GM23338 (cell line): ENCODE results near the gene TM9SF2. TPM values are rescaled to one million over a fixed set of nuclear protein-coding genes. Genes with fewer than 3 reads are reported as not detected.
A peak's percentile ranks its signal among the peaks of the same experiment; 100 is the strongest.

ENCODE experiments used
- ATAC-seq: fragments of 200-7000 bp; cut with Tn5 transposase; 3 replicates; pipeline ENCODE4 v1.9.1; 2020
- DNase-seq: peaks from one replicate; pipeline ENCODE4 v3.0.0-alpha.2; 2015; ENCODE audit warnings: low spot score
- H2AFZ ChIP-seq: fragments of 200-600 bp; sonication (generic); 2 replicates; pipeline ENCODE4 v1.8.0; 2016; ENCODE audit warnings: antibody characterized with exemption, mild to moderate bottlenecking, moderate library complexity
- H3F3A ChIP-seq: fragments of 200-600 bp; sonication (generic); replicated peaks from 2 replicates; pipeline ENCODE4 v1.8.0; 2017; ENCODE audit warnings: antibody characterized with exemption, mixed run types, low read depth
- H3K27ac ChIP-seq: fragments of 200-600 bp; sonication (generic); 2 replicates; pipeline ENCODE4 v1.6.1; 2016; ENCODE audit warnings: low read depth
- H3K27me3 ChIP-seq: fragments of 200-600 bp; sonication (generic); 2 replicates; pipeline ENCODE4 v1.8.0; 2016; ENCODE audit warnings: mild to moderate bottlenecking, mixed run types, moderate library complexity; ENCODE audit not compliant: insufficient read depth
- H3K36me3 ChIP-seq: fragments of 200-600 bp; sonication (generic); 2 replicates; pipeline ENCODE4 v1.8.0; 2016; ENCODE audit warnings: mild to moderate bottlenecking; ENCODE audit not compliant: insufficient read depth
- H3K4me1 ChIP-seq: fragments of 200-600 bp; sonication (generic); 2 replicates; pipeline ENCODE4 v1.8.0; 2016; ENCODE audit warnings: mild to moderate bottlenecking, moderate library complexity; ENCODE audit not compliant: insufficient read depth
- H3K4me2 ChIP-seq: fragments of 200-600 bp; sonication (generic); 2 replicates; pipeline ENCODE4 v1.7.1; 2017; ENCODE audit warnings: mixed run types
- H3K4me3 ChIP-seq: fragments of 200-600 bp; sonication (generic); 2 replicates; pipeline ENCODE4 v1.6.1; 2016; ENCODE audit warnings: mixed run types
- H3K79me2 ChIP-seq: fragments of 200-600 bp; sonication (generic); replicated peaks from 2 replicates; pipeline ENCODE4 v1.8.0; 2017; ENCODE audit warnings: mild to moderate bottlenecking; ENCODE audit not compliant: insufficient read depth
- H3K9me2 ChIP-seq: fragments of 200-600 bp; sonication (generic); 2 replicates; pipeline ENCODE4 v1.8.0; 2017; ENCODE audit not compliant: insufficient read depth
- H4K20me1 ChIP-seq: fragments of 200-600 bp; sonication (generic); replicated peaks from 2 replicates; pipeline ENCODE4 v1.8.0; 2017; ENCODE audit warnings: mild to moderate bottlenecking; ENCODE audit not compliant: insufficient read depth
- H3K27ac Mint-ChIP-seq: 2 replicates; pipeline ENCODE4 v1.8.0; 2020; ENCODE audit warnings: inconsistent platforms, mild to moderate bottlenecking, moderate library complexity, mixed read lengths
- H3K27me3 Mint-ChIP-seq: 3 replicates; pipeline ENCODE4 v1.8.0; 2022; ENCODE audit warnings: low read depth, mild to moderate bottlenecking, moderate library complexity, mixed read lengths, inconsistent platforms; ENCODE audit not compliant: insufficient read depth, poor library complexity
- H3K36me3 Mint-ChIP-seq: 3 replicates; pipeline ENCODE4 v1.8.0; 2021; ENCODE audit warnings: low read depth, mild to moderate bottlenecking, inconsistent platforms, moderate library complexity, mixed read lengths
- H3K4me1 Mint-ChIP-seq: 3 replicates; pipeline ENCODE4 v1.8.0; 2020; ENCODE audit warnings: mild to moderate bottlenecking, inconsistent platforms, mixed read lengths
- H3K4me3 Mint-ChIP-seq: 3 replicates; pipeline ENCODE4 v1.8.0; 2021; ENCODE audit warnings: moderate library complexity, mild to moderate bottlenecking, inconsistent platforms, mixed read lengths
- H3K9me3 Mint-ChIP-seq: 3 replicates; pipeline ENCODE4 v1.8.0; 2020; ENCODE audit warnings: moderate library complexity, mild to moderate bottlenecking, inconsistent platforms, mixed read lengths
- CREB1 ChIP-seq: fragments of 250-450 bp; sonication (Bioruptor Pico); IDR thresholded peaks from 2 replicates; pipeline ENCODE4 v1.5.0; 2020; ENCODE audit warnings: low read depth, mild to moderate bottlenecking, moderate library complexity
- EZH2 ChIP-seq: fragments of 200-600 bp; sonication (generic); IDR thresholded peaks from one replicate; pipeline ENCODE4 v1.8.0; 2017; ENCODE audit warnings: antibody characterized with exemption, mild to moderate bottlenecking, low read depth; ENCODE audit not compliant: unreplicated experiment
- EZH2phosphoT487 ChIP-seq: fragments of 200-600 bp; sonication (generic); IDR thresholded peaks from one replicate; pipeline ENCODE4 v1.8.1; 2018; ENCODE audit warnings: antibody characterized with exemption; ENCODE audit not compliant: unreplicated experiment
- JUNB ChIP-seq: IDR thresholded peaks from one replicate; pipeline ENCODE4 v1.6.1; 2016; ENCODE audit warnings: antibody characterized with exemption; ENCODE audit not compliant: unreplicated experiment
- NANOG ChIP-seq: IDR thresholded peaks from 2 replicates; pipeline ENCODE4 v1.6.1; 2016; ENCODE audit warnings: antibody characterized with exemption, borderline replicate concordance
- POLR2AphosphoS5 ChIP-seq: IDR thresholded peaks from 2 replicates; pipeline ENCODE4 v1.6.1; 2016; ENCODE audit warnings: antibody characterized with exemption, low read depth
- STAT1 ChIP-seq: IDR thresholded peaks from one replicate; pipeline ENCODE4 v1.6.1; 2016; ENCODE audit warnings: antibody characterized with exemption; ENCODE audit not compliant: unreplicated experiment
- ZNF114 ChIP-seq: fragments of 250-450 bp; sonication (Bioruptor Pico); IDR thresholded peaks from 2 replicates; pipeline ENCODE4 v1.5.0; 2020; ENCODE audit warnings: mild to moderate bottlenecking, moderate library complexity
- ZNF331 ChIP-seq: fragments of 250-450 bp; sonication (Bioruptor Pico); IDR thresholded peaks from 2 replicates; pipeline ENCODE4 v1.5.0; 2020; ENCODE audit warnings: low read depth, mild to moderate bottlenecking, moderate library complexity
- polyA plus RNA-seq: library from polyadenylated mRNA; unstranded; fragments of >200 nt; fragmentation: Nextera tagmentation; extraction: Ambion mirVana; gene quantifications from 2 replicates; pipeline ENCODE4 v1.2.1, GENCODE V29; 2016
- total RNA-seq: library from RNA; depleted of rRNA; stranded (reverse); fragments of >200 nt; shearing (Covaris generic); gene quantifications from 2 replicates; pipeline ENCODE4 v1.2.3, GENCODE V29; 2014
- TF ChIP-seq, protein P1 (sequence below): fragments of 250-450 bp; sonication (Bioruptor Pico); IDR thresholded peaks from 2 replicates; pipeline ENCODE4 v1.5.0; 2020; ENCODE audit warnings: mild to moderate bottlenecking, moderate library complexity
- TF ChIP-seq, protein P2 (sequence below), 2 experiments: fragments of 200-600 bp in 1 of 2; sonication (generic) in 1 of 2; conservative IDR thresholded peaks; 2 replicates each; pipeline versions ENCODE4 v1.5.1 to v1.6.1; 2016 to 2017; ENCODE audit warnings: antibody characterized with exemption in 2 of 2, low read depth in 2 of 2, mild to moderate bottlenecking in 2 of 2, moderate library complexity in 1 of 2
- TF ChIP-seq, protein P3 (sequence below): IDR thresholded peaks from one replicate; pipeline ENCODE4 v1.6.1; 2018; ENCODE audit warnings: antibody characterized with exemption; ENCODE audit not compliant: unreplicated experiment
- TF ChIP-seq, protein P4 (sequence below): IDR thresholded peaks from 2 replicates; pipeline ENCODE4 v1.6.1; 2016; ENCODE audit warnings: antibody characterized with exemption

TM9SF2 gene
- total and polyA plus RNA-seq, 2 experiments from 2014 or later: 50.5 to 115 TPM

DNA sequence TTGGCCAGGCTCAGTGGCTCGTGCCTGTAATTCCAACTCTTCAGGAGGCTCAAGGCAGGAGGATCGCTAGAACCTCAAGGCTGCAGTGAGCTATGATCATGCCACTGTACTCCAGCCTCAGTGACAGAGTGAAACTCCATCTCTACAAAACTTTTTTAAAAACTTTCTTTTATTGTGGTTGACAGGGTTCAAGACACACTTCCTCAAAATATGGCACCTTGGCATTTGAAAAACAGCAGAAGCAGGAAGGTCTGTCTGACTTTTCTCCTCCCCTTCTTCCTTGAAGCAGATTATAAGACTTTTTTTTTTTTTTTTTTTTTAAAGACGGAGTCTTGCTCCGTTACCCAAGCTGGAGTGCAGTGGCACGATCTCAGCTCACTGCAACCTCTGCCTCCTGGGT lies 100.3 kb downstream of the TM9SF2 start:
- H3K9me2 ChIP-seq: no peaks in the 10 kb centered on the region
- H3K9me3 Mint-ChIP-seq: no peaks in the 10 kb centered on the region
- DNase-seq: no peak
- TF ChIP-seq, protein P1, sequence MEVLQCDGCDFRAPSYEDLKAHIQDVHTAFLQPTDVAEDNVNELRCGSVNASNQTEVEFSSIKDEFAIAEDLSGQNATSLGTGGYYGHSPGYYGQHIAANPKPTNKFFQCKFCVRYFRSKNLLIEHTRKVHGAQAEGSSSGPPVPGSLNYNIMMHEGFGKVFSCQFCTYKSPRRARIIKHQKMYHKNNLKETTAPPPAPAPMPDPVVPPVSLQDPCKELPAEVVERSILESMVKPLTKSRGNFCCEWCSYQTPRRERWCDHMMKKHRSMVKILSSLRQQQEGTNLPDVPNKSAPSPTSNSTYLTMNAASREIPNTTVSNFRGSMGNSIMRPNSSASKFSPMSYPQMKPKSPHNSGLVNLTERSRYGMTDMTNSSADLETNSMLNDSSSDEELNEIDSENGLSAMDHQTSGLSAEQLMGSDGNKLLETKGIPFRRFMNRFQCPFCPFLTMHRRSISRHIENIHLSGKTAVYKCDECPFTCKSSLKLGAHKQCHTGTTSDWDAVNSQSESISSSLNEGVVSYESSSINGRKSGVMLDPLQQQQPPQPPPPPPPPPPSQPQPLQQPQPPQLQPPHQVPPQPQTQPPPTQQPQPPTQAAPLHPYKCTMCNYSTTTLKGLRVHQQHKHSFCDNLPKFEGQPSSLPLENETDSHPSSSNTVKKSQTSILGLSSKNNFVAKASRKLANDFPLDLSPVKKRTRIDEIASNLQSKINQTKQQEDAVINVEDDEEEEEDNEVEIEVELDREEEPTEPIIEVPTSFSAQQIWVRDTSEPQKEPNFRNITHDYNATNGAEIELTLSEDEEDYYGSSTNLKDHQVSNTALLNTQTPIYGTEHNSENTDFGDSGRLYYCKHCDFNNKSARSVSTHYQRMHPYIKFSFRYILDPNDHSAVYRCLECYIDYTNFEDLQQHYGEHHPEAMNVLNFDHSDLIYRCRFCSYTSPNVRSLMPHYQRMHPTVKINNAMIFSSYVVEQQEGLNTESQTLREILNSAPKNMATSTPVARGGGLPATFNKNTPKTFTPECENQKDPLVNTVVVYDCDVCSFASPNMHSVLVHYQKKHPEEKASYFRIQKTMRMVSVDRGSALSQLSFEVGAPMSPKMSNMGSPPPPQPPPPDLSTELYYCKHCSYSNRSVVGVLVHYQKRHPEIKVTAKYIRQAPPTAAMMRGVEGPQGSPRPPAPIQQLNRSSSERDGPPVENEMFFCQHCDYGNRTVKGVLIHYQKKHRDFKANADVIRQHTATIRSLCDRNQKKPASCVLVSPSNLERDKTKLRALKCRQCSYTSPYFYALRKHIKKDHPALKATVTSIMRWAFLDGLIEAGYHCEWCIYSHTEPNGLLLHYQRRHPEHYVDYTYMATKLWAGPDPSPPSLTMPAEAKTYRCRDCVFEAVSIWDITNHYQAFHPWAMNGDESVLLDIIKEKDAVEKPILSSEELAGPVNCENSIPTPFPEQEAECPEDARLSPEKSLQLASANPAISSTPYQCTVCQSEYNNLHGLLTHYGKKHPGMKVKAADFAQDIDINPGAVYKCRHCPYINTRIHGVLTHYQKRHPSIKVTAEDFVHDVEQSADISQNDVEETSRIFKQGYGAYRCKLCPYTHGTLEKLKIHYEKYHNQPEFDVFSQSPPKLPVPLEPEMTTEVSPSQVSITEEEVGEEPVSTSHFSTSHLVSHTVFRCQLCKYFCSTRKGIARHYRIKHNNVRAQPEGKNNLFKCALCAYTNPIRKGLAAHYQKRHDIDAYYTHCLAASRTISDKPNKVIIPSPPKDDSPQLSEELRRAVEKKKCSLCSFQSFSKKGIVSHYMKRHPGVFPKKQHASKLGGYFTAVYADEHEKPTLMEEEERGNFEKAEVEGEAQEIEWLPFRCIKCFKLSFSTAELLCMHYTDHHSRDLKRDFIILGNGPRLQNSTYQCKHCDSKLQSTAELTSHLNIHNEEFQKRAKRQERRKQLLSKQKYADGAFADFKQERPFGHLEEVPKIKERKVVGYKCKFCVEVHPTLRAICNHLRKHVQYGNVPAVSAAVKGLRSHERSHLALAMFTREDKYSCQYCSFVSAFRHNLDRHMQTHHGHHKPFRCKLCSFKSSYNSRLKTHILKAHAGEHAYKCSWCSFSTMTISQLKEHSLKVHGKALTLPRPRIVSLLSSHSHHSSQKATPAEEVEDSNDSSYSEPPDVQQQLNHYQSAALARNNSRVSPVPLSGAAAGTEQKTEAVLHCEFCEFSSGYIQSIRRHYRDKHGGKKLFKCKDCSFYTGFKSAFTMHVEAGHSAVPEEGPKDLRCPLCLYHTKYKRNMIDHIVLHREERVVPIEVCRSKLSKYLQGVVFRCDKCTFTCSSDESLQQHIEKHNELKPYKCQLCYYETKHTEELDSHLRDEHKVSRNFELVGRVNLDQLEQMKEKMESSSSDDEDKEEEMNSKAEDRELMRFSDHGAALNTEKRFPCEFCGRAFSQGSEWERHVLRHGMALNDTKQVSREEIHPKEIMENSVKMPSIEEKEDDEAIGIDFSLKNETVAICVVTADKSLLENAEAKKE (CRISPR knock-in tag): no peak
- TF ChIP-seq EZH2 (no peak), CREB1 (CRISPR knock-in tag) (no peak), POLR2AphosphoS5 (no peak), STAT1 (no peak), NANOG (no peak), ZNF114 (no peak), JUNB (no peak), EZH2phosphoT487 (no peak), ZNF331 (CRISPR knock-in tag) (no peak)
- TF ChIP-seq, protein P2, sequence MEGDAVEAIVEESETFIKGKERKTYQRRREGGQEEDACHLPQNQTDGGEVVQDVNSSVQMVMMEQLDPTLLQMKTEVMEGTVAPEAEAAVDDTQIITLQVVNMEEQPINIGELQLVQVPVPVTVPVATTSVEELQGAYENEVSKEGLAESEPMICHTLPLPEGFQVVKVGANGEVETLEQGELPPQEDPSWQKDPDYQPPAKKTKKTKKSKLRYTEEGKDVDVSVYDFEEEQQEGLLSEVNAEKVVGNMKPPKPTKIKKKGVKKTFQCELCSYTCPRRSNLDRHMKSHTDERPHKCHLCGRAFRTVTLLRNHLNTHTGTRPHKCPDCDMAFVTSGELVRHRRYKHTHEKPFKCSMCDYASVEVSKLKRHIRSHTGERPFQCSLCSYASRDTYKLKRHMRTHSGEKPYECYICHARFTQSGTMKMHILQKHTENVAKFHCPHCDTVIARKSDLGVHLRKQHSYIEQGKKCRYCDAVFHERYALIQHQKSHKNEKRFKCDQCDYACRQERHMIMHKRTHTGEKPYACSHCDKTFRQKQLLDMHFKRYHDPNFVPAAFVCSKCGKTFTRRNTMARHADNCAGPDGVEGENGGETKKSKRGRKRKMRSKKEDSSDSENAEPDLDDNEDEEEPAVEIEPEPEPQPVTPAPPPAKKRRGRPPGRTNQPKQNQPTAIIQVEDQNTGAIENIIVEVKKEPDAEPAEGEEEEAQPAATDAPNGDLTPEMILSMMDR (conservative IDR thresholded peaks at IDR 0.05; ENCODE audit: low read depth in 2 of 2): no peak
- TF ChIP-seq, protein P3, sequence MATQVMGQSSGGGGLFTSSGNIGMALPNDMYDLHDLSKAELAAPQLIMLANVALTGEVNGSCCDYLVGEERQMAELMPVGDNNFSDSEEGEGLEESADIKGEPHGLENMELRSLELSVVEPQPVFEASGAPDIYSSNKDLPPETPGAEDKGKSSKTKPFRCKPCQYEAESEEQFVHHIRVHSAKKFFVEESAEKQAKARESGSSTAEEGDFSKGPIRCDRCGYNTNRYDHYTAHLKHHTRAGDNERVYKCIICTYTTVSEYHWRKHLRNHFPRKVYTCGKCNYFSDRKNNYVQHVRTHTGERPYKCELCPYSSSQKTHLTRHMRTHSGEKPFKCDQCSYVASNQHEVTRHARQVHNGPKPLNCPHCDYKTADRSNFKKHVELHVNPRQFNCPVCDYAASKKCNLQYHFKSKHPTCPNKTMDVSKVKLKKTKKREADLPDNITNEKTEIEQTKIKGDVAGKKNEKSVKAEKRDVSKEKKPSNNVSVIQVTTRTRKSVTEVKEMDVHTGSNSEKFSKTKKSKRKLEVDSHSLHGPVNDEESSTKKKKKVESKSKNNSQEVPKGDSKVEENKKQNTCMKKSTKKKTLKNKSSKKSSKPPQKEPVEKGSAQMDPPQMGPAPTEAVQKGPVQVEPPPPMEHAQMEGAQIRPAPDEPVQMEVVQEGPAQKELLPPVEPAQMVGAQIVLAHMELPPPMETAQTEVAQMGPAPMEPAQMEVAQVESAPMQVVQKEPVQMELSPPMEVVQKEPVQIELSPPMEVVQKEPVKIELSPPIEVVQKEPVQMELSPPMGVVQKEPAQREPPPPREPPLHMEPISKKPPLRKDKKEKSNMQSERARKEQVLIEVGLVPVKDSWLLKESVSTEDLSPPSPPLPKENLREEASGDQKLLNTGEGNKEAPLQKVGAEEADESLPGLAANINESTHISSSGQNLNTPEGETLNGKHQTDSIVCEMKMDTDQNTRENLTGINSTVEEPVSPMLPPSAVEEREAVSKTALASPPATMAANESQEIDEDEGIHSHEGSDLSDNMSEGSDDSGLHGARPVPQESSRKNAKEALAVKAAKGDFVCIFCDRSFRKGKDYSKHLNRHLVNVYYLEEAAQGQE: no peak
- TF ChIP-seq, protein P4, sequence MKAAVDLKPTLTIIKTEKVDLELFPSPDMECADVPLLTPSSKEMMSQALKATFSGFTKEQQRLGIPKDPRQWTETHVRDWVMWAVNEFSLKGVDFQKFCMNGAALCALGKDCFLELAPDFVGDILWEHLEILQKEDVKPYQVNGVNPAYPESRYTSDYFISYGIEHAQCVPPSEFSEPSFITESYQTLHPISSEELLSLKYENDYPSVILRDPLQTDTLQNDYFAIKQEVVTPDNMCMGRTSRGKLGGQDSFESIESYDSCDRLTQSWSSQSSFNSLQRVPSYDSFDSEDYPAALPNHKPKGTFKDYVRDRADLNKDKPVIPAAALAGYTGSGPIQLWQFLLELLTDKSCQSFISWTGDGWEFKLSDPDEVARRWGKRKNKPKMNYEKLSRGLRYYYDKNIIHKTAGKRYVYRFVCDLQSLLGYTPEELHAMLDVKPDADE: no peak
- H3K27ac Mint-ChIP-seq: no peak overlapping the region
- peaks cover 17% of the 10 kb centered on the region for H3K4me1 ChIP-seq
- H3K79me2 ChIP-seq: no peaks in the 10 kb centered on the region
- no peaks in the 10 kb centered on the region for H4K20me1 ChIP-seq
- H3K4me1 Mint-ChIP-seq: peaks cover 26% of the 10 kb centered on the region
- no peaks in the 10 kb centered on the region for H3K36me3 ChIP-seq
- H3K27ac ChIP-seq: no peak overlapping the region
- H3K4me3 ChIP-seq: no peak overlapping the region
- peak overlapping the region; percentile 83 for H2AFZ ChIP-seq
- no peaks in the 10 kb centered on the region for H3K27me3 Mint-ChIP-seq
- no peak overlapping the region; the same call in 2 of the 3 replicates for H3K4me3 Mint-ChIP-seq
- no peak for ATAC-seq
- H3K36me3 Mint-ChIP-seq: no peaks in the 10 kb centered on the region
- H3F3A ChIP-seq: peaks cover 10% of the 10 kb centered on the region
- 0 out of 2 replicates have a peak overlapping the region, but pooled peaks have one; percentile 4 for H3K4me2 ChIP-seq
- no peaks in the 10 kb centered on the region for H3K27me3 ChIP-seq
